Stimulated activated CD8-positive, alpha-beta memory T cell treated with anti-CD3 and anti-CD28 coated beads, Interleukin-4, amount 100 ng/mL, for 24 hours (primary cell): ENCODE results near the gene TECR.
"Not testable (repeated sequence)": the region's sequence is repeated elsewhere in the genome, so short reads cannot be mapped to it uniquely, and the experiment has no call there.

Experiments used
- DNase-seq: peaks from one replicate; pipeline ENCODE4 v3.0.0-alpha.2; 2020; ENCODE audit warnings: low read depth

The TECR gene

GRCh38 chr19:14529254-14530004 lies at the start of gene TECR:
Gene TECR (plus strand): TSS chr19:14529594. CDS start chr19:14529697, 103 bp downstream.
- DNase-seq = peak; percentile 100

DNA sequence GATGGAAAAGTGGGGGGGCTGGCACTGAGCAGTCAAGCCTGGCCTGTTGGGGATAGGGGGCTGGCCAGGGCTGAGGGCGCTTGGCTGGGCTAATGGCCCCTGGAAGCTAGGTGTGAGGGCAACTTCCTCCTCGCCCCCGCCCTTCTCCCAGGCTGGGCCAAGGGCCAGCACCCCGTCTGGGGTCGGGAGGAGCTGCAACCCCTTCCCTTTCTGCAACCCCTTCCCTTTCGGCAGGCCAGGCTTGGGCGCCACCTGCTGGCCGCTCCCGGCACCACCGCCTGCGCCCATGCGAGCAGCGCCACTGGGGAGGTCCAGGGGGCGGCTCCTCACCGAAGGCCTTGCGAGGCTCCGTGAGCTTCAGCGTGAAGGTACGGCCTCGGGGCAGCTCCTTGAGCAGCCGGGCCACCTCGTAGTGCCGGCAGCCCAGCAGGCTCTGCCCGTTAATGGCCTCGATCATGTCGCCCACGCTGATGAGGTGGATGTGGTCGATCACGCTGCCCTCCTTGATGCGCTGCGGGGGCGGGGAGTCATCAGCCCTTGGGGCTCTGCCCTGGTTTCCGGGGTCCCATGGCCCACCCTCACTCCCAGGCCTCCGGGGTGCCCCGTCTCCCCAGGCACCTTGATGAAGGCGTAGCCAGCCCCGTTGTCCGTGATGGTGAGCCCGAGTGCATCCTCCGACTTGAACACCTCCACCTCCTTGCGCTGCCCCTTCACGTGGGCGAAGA lies 49.3 kb upstream of the TECR start:
- DNase-seq = peak; percentile 62

GRCh38 chr19:14480700-14481079 lies 48.7 kb upstream of the TECR start:
- no peak for DNase-seq

DNA sequence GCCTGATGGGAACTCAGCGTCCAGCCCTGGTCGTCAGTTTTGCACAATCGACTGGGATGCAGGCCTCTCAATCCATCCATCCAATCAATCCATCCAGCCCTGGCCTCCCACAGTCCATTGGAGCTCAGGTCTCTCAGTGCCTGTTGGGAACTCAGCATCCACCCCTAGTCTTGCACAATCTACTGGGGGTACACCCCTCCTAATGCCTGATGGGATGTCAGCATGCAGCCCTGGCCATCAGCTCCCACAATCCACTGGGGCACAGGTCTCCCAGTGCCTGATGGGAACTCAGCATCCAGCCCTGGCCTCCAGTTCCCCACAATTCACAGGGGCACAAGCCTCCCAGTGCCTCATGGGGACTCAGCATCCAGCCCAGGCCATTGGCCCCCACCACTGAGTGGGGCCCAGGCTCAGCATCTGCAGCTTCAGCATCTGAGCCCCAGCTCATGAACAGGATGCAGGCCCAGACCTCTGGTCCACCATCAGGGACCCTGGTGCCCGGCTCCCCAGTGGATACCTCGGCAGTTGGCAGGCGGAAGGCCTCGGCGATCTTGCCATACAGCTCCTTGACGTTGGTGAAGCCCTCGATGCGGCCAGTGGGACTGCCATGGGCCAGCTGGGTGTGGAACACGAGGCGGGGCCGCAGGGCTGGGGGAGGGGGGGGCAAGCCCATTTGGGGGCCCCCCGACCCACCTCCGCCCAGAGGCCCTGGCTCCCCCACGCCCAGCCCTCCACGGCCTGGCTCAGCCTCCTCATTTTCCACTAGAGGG lies 47.0 kb upstream of the TECR start:
- DNase-seq = no peak

DNA sequence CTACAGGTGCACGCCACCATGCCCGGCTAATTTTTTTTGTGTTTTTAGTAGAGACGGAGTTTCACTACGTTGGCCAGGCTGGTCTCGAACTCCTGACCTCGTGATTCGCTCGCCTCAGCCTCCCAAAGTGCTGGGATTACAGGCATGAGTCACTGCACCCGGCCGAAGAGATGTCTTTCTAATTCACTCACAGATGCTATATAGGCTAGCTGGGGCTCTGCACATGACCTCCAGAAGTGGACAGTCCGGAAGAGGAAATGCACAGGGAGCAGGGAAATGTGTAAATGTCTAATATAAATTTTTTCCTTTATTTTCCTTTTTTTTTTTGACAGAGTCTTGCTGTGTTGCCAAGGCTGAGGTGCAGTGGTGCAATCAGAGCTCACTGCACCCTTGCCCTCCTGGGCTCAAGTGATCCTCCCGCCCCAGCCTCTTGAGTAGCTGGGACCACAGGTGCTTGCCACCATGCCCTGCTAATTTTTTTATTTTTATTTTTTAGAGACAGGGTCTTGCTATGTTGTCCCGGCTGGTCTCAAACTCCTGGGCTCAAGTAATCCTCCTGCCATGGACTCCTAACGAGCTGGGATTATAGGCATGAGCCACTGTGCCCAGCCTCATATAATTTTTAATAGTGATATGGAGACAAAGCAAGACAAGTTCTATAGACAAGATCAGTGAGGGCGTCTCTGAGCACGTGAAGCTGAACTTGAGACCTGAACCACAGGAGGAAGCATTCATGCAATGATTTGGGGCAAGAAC lies 41.8 kb upstream of the TECR start:
- DNase-seq = no peak

DNA sequence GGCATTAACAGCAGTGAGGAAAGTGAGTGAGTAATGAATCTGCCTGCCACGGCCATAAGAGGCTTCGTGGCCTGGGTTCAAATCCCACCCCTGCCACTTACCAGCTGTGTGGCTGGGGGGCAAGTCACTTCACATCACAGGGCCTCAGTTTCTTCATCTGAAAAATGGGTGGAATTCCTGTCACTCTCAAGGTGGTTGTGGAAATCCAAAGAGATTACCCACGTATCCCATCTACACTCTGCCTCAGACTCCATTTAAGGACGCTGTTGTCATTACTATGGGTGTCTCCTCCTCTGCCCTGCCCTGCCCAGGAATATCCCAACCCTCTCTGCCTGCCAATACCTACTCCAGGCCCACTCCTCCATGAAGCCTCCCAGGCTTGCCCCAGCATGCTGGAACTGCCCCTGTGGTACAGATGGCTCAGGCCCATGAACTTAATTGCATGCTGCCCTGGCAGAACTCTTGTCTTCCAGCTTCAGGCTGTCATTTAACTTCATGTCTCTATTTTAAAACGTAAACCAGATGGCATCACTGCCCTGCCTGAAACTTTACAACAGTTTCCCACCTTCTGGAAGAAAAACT lies 36.5 kb upstream of the TECR start:
- DNase-seq = no peak

- no peak for DNase-seq
These were observed 35.0 kb upstream of the TECR start for GRCh38 chr19:14494411-14494810.

DNA sequence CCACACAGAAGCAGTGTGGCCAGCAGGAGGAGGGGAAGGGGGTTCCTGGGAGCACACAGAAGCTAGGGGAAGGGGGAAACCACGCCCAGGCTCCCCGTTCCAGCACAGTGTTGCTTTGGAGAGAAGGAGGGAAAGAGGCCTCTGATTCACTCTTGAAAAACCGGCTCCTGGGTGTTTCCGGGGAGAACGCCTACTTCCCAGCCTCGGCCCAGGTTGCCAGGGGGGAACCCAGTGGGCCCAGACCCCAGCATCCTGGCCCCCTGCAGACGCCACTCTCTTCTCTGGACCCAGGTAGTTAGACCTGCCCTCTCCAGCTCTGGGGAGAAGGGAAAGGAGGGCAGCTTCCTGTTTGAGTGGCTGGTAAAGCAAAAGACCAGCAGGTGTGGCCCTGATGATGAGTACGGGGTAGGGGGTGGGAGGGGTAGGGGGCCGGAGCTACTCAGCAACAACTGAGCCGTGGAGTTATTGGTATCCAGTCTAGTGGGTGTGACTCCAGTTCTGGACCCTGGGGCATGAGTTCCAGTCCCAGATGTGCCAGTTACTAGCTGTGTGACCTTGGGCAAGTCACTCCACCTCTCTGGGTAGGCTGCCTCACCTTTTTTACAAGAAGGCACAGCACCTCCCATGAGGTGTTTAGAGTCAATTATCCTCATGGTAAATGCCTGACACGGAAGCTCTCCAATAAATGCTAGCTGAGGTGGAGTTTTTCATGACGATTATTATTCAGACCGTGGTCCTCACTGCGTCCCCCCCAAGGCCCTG lies 34.3 kb upstream of the TECR start:
- no peak for DNase-seq

- DNase-seq = no peak
These were observed 33.7 kb upstream of the TECR start for GRCh38 chr19:14495672-14496028.

DNA sequence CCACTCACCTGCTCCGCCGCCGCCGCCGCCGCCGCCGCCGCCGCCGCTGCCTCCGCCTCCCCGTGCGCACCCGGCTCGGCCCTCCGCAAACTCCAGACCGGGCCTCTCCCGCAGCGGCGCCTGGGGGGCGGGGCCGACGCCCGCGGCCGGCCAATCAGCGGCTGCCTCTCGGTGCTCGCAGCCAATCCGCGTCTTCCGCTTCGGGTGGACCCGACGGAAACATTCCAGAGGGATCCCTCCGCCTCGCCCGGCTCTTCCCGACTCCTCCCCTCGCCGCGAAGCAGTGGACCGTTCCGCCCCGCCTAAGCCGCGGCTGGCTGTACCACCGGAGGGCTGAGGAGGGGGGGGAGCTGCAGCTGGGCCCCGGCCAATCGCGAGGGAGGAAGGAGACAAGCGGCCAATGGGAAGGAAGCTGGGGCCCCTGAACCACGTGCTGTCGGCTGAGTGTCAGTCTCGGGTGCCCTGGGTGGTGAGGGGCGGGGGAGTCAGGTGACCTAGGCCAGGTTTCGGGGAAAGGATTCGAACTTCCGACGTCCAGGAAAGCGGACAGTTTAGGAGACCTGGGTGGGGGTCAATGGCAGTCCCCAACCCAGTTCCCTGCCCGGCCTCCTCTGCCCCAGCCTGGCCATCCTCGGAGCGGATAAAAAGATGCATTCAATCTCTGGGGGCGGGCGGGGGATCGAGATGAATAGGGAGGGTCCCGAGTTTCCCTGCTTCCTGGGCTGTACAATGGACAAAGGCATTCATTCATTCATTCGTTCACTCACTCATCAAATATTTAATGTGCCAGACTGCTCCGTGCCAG lies 33.2 kb upstream of the TECR start, which contains the start of gene GIPC1:
TSS of gene GIPC1 (minus strand) at position 99 of the 805 bp plus-strand sequence. CDS start 13,151 bp downstream, outside the sequence.
- DNase-seq = peak; percentile 72

GRCh38 chr19:14496834-14497227 lies 32.6 kb upstream of the TECR start:
- no peak for DNase-seq

GRCh38 chr19:14497228-14497921 lies 32.0 kb upstream of the TECR start:
- DNase-seq = no peak

GRCh38 chr19:14502334-14503092 lies 26.9 kb upstream of the TECR start:
- no peak for DNase-seq

DNA sequence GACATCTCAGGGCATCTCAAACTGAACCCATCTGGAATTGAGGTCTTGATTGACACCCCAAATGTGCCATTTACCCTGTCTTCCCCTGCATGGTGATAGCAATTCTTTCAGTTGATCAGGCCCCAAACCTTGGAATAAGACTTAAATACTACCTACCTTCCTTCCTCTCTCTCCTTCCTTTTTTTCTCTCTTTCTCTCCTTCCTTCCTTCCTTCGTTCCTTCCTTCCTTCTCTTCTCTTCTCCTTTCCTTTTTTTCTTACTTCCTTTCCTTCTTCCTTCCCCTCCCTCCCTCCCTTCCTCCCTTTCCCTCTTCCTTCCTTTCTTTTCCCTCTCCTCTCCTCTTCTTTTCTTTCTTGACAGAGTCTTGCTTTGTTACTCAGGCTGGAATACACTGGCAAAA lies 26.1 kb upstream of the TECR start:
- DNase-seq = no peak

- not testable (repeated sequence) for DNase-seq
These were observed 24.8 kb upstream of the TECR start for GRCh38 chr19:14504575-14504974.

DNA sequence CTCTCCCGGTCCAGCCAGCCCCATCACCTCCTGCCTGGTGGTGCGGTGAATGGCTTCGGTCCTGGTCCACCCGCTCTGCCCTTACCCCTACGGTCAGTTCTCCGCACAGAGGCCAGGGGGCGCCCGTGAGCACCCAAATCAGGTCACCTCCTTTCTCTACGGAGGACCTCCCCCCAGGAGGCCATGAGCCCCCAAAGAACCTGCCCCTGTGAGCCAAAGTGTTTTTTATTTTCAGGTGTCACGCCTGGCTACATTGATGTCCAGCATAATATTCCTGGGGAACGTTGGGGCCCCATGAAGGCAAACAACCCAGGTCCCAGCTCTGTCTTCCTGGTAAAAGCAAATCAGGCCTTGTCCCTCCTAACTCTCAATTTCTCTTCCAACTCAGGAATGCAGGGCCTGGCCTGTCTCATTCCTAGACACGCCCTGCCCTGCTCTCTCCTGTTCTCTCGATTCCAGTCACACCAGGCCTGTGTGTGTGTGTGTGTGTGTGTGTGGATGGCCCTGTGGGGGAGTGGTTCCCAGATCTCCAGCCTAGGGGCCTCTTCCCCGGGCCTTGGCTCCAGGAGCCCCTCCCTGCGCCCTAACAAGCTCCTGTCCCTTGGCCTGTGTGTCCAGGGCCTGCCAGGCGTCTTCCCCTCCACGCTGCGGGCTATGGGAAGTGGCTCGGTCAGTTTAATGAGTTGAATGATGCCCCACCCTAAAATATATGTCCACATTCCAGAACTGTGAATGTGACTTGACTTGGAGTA lies 23.7 kb upstream of the TECR start:
- peak; percentile 66 for DNase-seq

- no peak for DNase-seq
These were observed 21.5 kb upstream of the TECR start for GRCh38 chr19:14507704-14508542.
